ENCODE measurements around the gene ZFTA. TPM values are rescaled to one million over a fixed set of nuclear protein-coding genes. Genes with fewer than 3 reads are reported as not detected.
A peak's percentile ranks its signal among the peaks of the same experiment; 100 is the strongest.

The ZFTA gene
- total RNA-seq, 1 experiment from 2014 or later, result 8.6 TPM

DNA sequence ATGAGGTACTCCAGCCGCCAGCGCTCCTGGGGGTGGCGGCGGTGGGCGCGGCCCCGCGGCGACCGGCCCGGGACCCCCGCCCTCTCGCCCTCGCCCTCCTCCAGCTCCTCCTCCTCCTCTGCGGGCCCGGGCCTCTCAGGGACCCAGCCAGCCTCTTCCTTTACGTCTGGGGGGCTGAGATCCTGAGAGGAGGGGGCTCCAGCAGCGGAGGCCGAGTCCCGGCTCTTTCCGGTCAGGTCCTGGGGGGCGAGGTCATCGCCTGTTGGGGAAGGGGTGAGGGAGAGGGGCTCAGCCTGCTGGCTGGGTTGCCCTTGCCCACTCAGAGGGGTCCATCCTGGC, 4.3 kb downstream of the ZFTA start:
- Histone ChIP-seq H3K36me3 (peaks cover 12% of the 10 kb centered on the region), H3K27me3 (no peaks in the 10 kb centered on the region), H3K9me3 (no peaks in the 10 kb centered on the region), H3K4me3 (no peak overlapping the region)
- no peak for DNase-seq

DNA sequence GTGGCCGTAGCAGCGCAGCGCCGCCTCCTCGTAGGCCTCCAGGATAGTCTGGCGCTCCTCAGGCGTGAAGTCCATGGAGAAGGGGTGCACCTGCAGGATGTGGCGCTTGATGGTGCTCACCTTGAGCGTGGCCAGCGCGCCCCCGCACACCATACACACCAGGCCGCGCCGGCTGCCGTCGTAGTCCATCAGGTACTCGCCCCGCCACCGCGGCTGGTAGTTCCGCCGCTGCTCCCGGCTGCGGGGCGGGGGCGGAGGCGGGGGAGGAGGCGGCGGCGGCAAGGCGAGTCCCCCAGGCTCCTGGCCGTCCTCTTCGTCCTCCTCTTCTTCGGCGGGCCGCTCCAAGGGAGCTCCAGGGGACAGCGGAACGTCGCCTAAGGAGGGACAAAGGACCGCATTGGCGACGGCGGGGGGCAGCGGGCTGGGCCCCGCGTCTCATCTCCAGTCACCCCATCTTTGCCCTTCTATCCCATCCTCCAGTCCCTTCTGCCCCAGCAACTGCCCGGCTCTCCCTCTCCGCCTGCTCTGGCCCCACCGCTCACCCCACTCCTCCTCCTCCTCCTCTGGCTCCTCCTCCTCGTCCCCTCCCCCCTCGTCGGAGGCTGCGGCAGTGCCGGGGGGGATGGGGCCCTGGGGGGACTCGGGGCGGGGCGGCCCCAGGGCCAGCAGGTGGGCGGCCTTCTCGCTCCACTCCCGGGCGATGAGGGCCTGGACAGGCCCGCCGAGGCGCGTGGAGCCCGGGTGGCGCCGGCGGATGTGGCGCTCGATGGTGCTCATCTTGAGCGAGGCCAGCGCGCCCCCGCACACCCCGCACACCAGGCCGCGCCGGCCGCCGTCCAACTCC, 4.9 kb downstream of the ZFTA start:
- Histone ChIP-seq H3K9me3 (no peaks in the 10 kb centered on the region), H3K27me3 (no peaks in the 10 kb centered on the region), H3K36me3 (peaks cover 12% of the 10 kb centered on the region), H3K4me3 (no peak overlapping the region)
- DNase-seq, result no peak

DNA sequence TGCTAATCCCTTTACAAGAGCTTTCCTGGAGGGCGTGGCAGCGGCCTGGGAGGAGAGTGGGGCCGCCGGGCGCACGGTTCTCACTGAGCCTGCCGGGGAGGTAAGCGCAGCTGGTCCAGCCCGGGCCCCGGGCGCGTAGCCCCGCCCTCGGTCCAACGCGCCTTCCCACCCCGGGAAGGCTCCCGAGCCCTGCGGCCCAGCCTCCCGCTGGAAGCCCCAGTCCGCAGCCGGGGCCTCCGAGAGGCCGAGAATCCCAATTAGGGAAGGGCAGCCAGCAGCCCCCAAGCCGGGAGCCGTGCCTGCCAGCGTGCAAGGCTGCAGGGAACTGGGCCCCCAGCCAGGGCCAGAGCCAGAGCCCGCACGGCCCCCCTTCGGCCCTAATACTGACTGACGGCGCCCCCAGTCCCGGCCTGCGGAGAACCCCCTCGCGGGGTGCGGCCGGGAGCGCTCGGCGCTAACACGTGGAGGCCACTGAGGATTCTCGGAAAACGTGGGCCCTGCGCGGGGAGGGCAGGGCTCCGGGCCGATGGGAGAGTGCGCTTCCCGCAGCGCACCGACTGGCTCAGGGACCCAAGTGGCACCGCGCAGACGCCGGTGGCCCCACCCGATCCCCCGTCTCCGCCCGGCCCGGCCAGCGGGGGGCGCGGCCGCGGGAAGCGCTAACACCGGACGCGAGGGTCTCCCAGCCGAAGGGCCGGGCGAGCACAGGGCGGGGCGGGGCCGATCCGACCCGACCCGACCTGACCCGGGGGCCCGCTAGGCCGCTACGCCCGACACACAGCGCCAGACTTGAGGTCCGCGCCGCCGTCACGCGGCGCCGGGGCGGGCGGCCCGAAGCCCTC, 5.7 kb downstream of the ZFTA start:
- DNase-seq, result no peak
- Histone ChIP-seq H3K36me3 (peaks cover 17% of the 10 kb centered on the region), H3K4me3 (no peak overlapping the region), H3K9me3 (no peaks in the 10 kb centered on the region), H3K27me3 (no peaks in the 10 kb centered on the region)

DNA sequence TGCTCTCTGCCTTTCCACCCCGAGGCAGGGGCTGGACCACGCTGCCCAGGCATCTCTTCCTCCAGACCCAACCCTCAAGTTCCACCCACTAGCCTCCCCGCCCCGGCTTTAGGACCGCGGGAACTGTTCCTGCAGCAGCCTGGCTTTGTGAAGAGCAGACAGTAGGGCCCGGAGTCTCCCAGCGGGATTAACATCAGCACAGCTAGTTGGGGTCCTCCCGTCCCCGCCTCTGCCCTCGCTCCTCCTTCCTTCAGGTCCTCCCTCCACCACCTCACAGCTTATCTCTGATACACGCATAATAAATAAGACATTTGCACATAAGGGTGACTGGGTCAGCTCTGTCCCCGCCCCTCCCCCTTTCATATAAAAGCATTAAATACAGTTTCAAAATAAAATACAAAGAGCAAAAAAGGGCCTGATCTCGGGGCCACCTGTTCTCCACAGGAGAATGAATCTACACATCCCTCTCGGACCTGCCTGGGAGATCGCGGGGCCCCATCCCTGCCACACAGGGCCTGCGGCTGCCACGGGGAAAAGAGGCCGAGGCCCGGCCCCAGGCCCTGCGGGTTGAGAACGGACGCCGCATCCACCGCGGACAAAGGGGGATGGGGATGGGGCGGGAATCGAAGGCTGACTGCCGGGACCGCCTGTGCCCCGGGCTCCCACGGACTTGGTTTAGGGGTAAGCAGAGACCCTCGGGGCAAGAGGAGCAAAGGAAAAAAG, 6.5 kb downstream of the ZFTA start:
- Histone ChIP-seq H3K9me3 (no peaks in the 10 kb centered on the region), H3K36me3 (peaks cover 21% of the 10 kb centered on the region), H3K4me3 (no peak overlapping the region), H3K27me3 (no peaks in the 10 kb centered on the region)
- DNase-seq, result no peak

DNA sequence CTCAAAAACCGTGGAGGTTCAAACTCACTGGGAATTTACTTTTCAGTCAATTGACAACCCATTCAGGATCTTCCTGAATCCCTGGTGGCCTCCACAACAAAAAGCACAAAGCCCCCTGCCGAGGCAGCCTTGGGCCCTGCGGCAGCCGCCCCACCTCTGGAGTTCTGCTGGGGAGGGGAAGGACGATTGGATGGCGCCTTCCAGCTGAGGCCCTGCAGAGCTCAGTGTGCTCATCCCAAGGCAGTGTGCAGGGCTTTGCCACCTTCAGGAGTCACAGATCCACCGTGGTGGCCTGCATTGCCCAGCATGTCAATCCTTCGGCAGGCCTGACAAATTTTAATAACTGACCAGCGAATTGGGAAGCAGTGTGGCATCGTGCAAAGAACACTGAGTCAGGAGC, 7.4 kb downstream of the ZFTA start:
- Histone ChIP-seq H3K36me3 (peaks cover 27% of the 10 kb centered on the region), H3K9me3 (no peaks in the 10 kb centered on the region), H3K4me3 (no peak overlapping the region), H3K27me3 (no peaks in the 10 kb centered on the region)
- no peak for DNase-seq

DNA sequence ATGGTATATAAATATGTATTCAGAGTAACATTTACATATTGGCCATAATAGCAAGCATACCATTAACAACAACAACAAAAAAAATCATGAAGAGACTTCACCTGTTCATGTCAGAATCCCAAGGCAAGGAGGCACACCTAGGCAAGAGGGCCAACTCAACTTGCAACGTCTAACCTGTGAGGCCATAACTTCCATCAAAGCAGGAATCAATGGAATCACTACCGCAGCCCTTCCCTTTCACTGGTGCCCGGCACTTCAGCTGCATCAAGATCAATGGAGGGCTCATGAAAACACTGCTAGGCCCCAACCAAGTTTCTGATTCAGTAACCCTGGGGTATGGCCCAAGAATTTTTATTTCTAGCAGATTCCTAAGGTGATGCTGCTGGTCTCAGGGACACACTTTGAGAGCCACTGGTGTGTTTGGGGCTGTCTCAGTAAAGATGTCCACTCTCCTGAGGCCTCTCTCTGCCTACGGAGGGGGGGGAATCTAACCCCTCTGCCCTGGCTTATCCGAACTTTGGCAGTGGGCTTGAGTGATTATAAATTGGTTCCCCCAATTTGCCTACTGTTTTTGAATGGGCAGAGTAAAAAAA, 8.0 kb downstream of the ZFTA start:
- H3K4me3 ChIP-seq, result no peak overlapping the region
- DNase-seq, result no peak
- H3K9me3 ChIP-seq, result no peaks in the 10 kb centered on the region
- H3K27me3 ChIP-seq, result no peaks in the 10 kb centered on the region
- peaks cover 27% of the 10 kb centered on the region for H3K36me3 ChIP-seq

DNA sequence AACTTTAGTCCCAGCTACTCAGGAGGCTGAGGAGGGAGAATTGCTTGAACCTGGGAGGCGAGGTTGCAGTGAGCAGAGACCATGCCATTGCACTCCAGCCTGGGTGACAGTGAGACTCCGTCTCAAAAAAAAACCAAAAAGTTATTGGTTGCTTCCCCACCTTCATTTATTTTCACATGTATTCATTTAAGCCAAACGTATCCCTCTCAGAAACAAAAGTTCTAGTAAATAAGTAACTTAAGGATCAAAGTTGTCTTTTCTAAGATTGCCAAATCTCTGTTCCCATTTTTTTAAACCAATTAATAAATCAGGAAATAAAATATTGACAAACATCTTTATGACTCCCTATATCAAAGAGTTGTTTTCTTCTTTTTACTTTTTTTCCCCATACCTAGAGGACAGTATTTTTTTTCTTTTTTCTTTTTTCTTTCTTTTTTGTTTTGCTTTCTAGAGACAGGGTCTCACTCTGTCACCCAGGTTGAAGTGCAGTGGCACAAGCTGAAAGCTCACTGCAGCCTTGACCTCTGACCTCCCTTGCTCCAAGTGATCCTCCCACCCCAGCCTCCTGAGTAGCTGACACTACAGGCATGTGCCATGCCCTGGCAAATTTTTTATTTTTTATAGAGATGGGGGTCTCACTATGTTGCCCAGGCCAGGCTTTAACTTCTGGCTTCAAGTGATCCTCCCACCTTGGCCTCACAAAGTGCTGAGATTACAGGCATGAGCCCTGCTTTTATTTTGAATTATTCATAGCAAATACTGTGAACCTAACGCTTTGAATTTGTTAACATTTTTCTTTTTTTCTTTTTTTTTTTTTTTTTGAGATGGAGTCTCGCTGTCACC, 11.4 kb downstream of the ZFTA start:
- peaks cover 43% of the 10 kb centered on the region for H3K36me3 ChIP-seq
- no peaks in the 10 kb centered on the region for H3K9me3 ChIP-seq
- DNase-seq, result no peak
- H3K4me3 ChIP-seq, result no peak overlapping the region
- no peaks in the 10 kb centered on the region for H3K27me3 ChIP-seq

DNA sequence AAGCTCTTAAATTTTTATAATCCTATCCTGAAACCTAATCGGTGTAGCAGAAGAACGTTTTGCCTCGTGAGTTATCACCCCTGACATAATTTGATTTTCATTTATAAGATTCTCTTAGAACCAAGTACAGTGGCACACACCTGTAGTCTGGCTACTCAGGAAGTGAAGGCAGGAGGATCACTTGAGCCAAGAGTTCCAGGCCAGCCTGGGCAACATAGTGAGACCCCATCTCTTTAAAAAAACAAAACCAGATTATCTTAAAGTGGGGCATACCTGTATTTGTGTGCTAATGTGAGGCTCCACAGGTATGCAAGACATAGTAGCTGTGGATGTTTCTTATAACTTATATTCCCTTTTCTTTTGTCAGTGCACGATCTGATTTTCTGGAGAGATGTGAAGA, 19.0 kb downstream of the ZFTA start:
- H3K36me3 ChIP-seq, result peaks cover 37% of the 10 kb centered on the region
- H3K9me3 ChIP-seq, result no peaks in the 10 kb centered on the region
- no peak for DNase-seq
- H3K4me3 ChIP-seq, result no peak overlapping the region
- no peaks in the 10 kb centered on the region for H3K27me3 ChIP-seq

DNA sequence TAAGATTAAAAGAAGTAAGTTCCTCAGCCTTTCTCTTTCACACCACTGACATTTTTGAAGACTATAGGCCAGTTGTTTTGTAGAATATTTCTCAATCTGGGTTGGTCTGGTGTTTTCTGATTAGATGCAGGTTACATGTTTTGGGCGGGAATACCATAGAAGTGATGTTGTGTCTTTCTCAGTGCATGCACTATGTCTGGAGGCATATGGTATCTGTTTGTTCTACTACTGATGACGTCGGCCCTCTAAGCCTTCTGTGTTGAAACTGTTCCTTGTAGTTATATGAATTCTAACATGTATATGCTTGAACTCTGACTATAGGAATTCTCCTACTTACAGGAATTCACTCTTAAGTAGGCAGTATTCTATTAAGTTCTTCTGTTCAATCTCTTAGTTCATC, 21.6 kb downstream of the ZFTA start:
- Histone ChIP-seq H3K4me3 (no peak overlapping the region), H3K27me3 (no peaks in the 10 kb centered on the region), H3K9me3 (no peaks in the 10 kb centered on the region), H3K36me3 (peaks cover 25% of the 10 kb centered on the region)
- no peak for DNase-seq

DNA sequence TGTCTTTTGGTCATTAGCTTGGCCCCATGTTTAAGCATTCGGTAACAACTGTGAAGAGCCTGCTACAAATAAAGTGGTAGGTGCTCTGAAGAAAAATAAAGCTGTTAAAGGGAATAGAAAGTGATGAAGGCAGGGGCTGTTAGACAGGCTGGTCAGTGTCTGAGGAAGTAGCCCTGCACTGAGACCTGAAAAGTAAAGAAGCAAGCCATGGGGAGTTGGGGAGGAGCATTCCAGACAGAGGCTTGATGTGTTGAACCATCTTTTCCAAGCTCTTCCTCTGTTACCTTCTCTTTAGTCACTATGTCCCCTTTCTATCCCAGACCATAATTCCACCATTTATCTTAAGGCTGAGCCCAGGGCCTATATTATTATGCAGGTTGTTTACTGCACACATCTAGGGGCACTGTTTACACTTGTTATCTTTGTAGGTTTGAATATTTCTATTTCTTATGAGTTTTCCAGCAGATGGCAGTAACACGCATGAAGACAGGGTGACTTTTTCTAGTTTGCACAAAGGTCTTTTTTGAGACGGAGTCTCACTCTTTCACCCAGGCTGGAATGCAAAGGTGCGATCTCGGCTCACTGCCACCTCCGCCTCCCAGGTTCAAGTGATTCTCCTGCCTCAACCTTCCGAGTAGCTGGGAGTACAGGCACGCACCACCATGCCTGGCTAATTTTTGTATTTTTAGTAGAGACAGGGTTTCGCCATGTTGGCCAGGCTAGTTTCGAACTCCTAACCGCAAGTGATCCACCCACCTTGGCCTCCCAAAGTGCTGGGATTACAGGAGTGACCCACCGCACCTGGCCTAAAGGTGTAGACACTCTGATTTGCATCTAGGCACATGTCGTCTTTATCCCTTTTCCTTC, 23.0 kb downstream of the ZFTA start:
- Histone ChIP-seq H3K4me3 (no peak overlapping the region), H3K27me3 (no peaks in the 10 kb centered on the region), H3K36me3 (peaks cover 16% of the 10 kb centered on the region), H3K9me3 (no peaks in the 10 kb centered on the region)
- DNase-seq, result no peak

DNA sequence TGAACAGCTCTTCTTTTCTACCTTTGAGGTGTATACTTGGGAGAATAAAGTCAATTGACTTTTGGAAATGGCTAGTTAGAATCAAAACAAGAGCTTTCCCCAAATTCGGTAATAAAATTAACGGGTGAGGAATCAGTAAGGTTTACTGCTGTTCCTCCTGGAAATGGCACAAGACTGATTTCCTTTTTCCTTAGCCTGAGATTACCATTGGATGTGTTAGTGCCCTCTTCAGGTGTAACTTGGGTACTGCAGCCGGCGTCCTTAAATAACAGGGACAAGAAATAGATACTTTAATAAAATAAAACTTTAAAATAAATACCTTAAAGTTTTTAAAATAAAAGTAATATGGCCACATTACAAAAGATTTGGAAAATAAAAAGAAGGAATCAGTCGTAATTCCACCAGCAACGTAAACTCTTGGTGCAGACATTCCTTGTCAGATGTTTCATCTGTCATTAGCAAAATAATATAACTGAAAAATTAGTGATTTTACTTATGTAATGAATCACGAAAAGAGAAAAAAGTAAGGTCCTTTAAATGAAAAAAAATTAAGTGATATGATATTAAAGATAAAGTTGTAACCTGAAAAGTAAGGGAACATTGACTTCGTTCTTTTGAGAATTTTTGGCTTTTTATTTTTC, 29.7 kb downstream of the ZFTA start:
- H3K36me3 ChIP-seq, result peaks cover 4% of the 10 kb centered on the region; the same call in 1 of the 2 replicates
- H3K27me3 ChIP-seq, result no peaks in the 10 kb centered on the region
- DNase-seq, result peak; percentile 44
- H3K4me3 ChIP-seq, result no peak overlapping the region
- H3K9me3 ChIP-seq, result no peaks in the 10 kb centered on the region

DNA sequence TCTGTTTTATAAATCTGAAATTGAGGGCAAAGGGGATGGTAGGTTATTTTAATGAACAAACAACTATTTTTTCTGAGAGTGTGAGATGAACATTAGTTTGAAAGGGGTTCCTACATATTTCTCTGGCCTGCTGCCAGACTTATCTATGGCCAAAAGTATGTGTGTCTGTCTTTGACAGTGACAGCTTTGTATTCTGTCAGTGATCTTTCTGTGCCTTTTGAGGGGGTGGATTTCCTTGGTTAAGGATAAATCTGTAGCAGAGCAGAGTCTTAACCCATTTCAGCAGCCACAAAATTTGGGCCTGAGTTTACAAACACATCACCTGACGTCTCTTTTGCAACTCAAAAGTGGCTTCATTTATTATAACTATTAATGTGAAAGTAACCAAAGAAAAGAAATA, 30.9 kb downstream of the ZFTA start:
- Histone ChIP-seq H3K27me3 (no peaks in the 10 kb centered on the region), H3K9me3 (no peaks in the 10 kb centered on the region), H3K36me3 (no peaks in the 10 kb centered on the region), H3K4me3 (no peak overlapping the region)
- no peak for DNase-seq

DNA sequence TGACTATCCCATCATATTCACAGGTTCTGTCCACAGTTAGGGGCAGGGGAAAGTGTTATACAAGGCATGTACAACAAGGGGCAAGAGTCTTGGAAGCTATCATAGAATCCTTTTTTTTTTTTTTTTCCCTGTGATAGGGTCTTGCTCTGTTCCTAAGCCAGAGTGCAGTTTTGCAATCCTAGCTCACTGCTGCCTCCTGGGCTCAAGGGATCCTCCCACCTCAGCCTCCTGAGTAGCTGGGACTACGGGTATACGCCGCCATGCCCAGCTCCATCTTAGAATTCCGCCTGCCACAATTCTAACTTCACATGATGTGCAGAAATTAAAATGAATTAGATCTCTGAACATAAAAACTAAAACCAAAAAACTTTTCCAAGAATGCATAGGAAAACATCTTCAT, 31.7 kb downstream of the ZFTA start:
- Histone ChIP-seq H3K4me3 (no peak overlapping the region), H3K36me3 (no peaks in the 10 kb centered on the region), H3K27me3 (no peaks in the 10 kb centered on the region), H3K9me3 (no peaks in the 10 kb centered on the region)
- DNase-seq, result no peak

DNA sequence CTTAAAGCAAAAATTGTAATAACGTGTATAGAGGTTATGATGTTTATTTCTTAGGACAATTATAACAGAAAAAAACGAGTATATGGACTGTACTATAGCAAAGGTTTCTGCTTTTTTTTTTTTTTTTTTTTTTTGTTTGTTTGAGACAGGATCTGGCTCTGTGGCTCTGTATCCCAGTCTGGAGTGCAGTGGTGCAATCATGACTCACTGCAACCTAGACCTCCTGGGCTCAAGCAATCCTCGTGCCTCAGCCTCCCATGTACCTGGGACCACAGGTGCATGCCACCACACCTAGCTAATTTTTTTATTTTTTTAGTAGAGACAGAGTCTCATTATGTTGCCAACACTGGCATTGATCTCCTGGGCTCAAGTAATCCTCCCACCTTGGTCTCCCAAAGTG, 39.2 kb downstream of the ZFTA start:
- H3K27me3 ChIP-seq, result no peaks in the 10 kb centered on the region
- H3K9me3 ChIP-seq, result no peaks in the 10 kb centered on the region
- no peak overlapping the region for H3K4me3 ChIP-seq
- no peaks in the 10 kb centered on the region; the same call in 1 of the 2 replicates for H3K36me3 ChIP-seq
- no peak for DNase-seq

DNA sequence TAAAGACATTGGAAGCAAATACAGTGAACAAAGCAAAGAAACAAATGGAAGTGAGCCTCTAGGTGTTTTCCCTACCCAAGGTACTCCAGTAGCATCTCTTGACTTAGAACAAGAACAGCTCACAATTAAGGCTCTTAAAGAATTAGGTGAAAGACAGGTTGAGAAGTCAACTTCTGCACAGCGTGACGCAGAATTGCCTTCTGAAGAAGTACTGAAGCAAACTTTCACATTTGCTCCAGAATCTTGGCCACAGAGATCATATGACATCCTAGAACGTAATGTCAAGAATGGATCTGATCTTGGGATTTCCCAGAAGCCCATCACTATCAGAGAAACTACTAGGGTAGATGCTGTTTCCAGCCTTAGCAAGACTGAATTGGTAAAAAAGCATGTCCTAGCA, 48.0 kb downstream of the ZFTA start:
- no peaks in the 10 kb centered on the region for H3K27me3 ChIP-seq
- H3K4me3 ChIP-seq, result no peak overlapping the region
- H3K9me3 ChIP-seq, result no peaks in the 10 kb centered on the region
- no peak for DNase-seq
- H3K36me3 ChIP-seq, result peaks cover 14% of the 10 kb centered on the region
